GM21717 (cell line): Measurements from ENCODE around the gene BTAF1.
A peak's percentile ranks its signal among the peaks of the same experiment; 100 is the strongest.

Source experiments
- ATAC-seq: cut with Tn5 transposase; IDR thresholded peaks from one replicate; pipeline ENCODE4 v1.9.1; 2021; ENCODE audit warnings: mild to moderate bottlenecking, moderate library complexity; ENCODE audit not compliant: unreplicated experiment

Gene BTAF1

GRCh38 chr10:91908337-91909116 lies 15.0 kb upstream of the BTAF1 start:
- ATAC-seq, result peak; percentile 91

GRCh38 chr10:91909117-91909677 lies 14.4 kb upstream of the BTAF1 start, which contains the start of gene FGFBP3:
TSS of gene FGFBP3 (minus strand) at chr10:91909486. CDS start at chr10:91908969, 517 bp downstream.
- no peak for ATAC-seq

GRCh38 chr10:91910467-91910866 lies 13.1 kb upstream of the BTAF1 start:
- no peak for ATAC-seq

GRCh38 chr10:91919651-91920050 lies 3.9 kb upstream of the BTAF1 start:
- no peak for ATAC-seq

GRCh38 chr10:91924212-91925021 lies 847 bp downstream of the BTAF1 start:
- ATAC-seq, result peak; percentile 49

- no peak for ATAC-seq
Measured at GRCh38 chr10:91925022-91925320, 1.4 kb downstream of the BTAF1 start.

GRCh38 chr10:91930939-91931338 lies 7.4 kb downstream of the BTAF1 start:
- no peak for ATAC-seq

GRCh38 chr10:91931526-91932190 lies 8.1 kb downstream of the BTAF1 start:
- ATAC-seq, result no peak

GRCh38 chr10:91932737-91933136 lies 9.2 kb downstream of the BTAF1 start:
- no peak for ATAC-seq

- ATAC-seq, result no peak
Measured at GRCh38 chr10:91935886-91936285, 12.3 kb downstream of the BTAF1 start.

GRCh38 chr10:91939653-91940052 lies 16.1 kb downstream of the BTAF1 start:
- ATAC-seq, result no peak

GRCh38 chr10:91941426-91941825 lies 17.9 kb downstream of the BTAF1 start:
- no peak for ATAC-seq

- peak; percentile 52 for ATAC-seq
Measured at GRCh38 chr10:91944880-91945630, 21.5 kb downstream of the BTAF1 start.

GRCh38 chr10:91953600-91954160 lies 30.1 kb downstream of the BTAF1 start:
- no peak for ATAC-seq

- ATAC-seq, result no peak
Measured at GRCh38 chr10:91955114-91955513, 31.5 kb downstream of the BTAF1 start.

- no peak for ATAC-seq
Measured at GRCh38 chr10:91957091-91957490, 33.5 kb downstream of the BTAF1 start.

- no peak for ATAC-seq
Measured at GRCh38 chr10:91969297-91969696, 45.7 kb downstream of the BTAF1 start.

GRCh38 chr10:91974960-91975359 lies 51.4 kb downstream of the BTAF1 start:
- ATAC-seq, result no peak

- no peak for ATAC-seq
Measured at GRCh38 chr10:91975438-91975837, 51.9 kb downstream of the BTAF1 start.

GRCh38 chr10:91976317-91977051 lies 52.9 kb downstream of the BTAF1 start:
- no peak for ATAC-seq
